GM18861 (cell line): ENCODE measurements around the gene COPS8.

ENCODE experiments used
- ATAC-seq: cut with Tn5 transposase; IDR thresholded peaks from one replicate; pipeline ENCODE4 v1.9.1; 2021; ENCODE audit not compliant: unreplicated experiment

COPS8 gene

DNA sequence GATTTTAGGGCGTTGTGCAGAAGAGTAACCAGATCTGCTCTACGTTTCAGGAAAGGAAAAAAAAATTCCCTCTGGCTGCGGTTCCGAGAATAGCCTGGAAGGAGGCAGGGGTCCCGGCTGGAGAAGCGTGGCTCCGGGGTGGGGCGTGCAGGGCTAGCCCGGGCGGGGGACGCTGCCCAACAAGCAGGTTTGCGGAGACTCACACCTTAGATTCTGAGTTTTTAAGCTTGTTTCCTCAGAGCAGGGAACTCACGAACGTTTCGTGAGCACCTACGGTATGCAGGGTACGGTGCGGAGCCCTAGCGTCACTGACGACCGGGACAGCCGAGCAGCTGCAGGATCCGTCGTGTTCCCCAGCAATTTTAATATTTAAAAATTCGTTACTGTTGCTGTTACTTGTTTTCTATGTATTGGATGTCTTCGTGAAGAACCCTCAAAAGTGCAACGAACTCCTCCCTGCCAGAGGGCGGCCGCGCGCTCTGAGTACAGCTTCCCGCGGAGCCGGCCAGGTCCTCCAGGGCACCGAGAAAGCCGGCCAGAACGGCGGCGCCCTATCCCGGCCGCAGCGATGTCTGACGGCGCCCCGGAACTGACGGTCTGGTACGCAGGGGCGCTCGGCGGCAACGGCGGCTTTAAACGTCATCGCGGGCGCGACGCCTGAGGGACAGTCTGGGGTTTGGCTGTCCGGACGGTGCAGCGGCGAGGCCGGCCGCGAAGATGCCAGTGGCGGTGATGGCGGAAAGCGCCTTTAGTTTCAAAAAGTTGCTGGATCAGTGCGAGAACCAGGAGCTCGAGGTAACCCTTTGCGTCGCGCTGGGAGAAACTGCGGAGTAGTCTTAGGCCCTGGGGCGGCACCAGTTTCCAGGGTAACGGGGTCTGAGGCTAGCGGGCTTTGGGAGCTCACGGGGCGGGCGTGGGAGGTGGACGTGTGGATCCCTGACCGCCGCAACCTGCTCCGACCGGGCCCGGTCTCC, at the start of gene COPS8:
Gene COPS8, plus strand, starts transcription at position 642 of the 974 bp plus-strand sequence. Its CDS starts 76 bp downstream, at position 718.
- peak; percentile 96 for ATAC-seq

DNA sequence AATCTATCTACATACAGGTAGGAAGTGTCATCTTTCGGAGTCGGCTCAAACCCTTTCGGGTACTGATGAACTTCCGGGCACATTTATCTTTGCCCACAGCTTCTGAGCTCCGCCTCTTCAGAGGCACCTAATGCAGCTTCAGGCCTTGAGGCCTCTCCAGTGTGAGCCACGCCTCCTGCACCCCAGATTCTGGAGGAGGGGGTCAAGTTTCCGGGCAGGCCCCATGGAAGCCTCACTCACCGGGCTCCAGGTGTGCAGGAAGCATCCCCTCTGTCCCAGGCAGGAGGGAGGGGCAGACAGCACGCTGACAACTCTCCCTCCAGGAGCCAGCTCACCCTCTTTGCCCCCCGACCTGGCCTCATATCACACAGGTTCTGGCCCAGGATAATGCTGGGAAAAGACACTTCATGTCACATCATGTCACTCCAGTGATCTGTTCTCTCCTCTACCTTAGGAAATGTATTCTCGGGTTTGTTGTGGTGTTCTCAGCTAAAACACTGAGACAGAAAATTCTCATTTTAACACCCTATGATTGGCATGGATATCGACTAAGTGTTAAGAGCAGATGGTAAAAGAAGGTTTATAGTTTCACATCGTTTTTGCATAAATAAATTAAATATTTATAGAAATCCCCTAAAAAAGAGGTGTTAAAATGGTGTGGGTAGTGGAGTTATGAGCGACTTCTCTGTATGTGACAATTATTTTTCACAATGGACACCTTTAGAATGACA, 46.2 kb upstream of the COPS8 start:
- ATAC-seq, result no peak

GRCh38 chr2:237041231-237041630, 44.5 kb upstream of the COPS8 start:
- ATAC-seq, result no peak

DNA sequence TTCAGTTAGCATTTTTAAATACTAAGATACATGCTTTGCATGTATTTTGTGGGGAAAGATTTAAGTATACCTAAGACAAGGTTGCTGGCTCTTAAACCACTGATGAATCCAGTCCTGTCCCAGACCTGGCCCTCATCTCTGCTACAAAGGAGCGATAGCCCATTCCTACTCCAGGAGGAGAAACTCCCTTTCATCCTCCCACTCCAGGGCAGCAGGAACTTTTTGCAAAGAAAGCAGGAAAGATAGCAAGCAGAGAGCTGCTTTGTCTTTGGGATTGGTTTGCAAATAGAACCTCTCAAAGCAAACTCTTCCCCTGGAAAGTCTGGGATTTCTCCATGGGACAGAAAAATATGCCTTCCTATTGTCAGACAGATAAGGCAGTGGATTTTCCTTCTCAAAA, 43.6 kb upstream of the COPS8 start:
- no peak for ATAC-seq

DNA sequence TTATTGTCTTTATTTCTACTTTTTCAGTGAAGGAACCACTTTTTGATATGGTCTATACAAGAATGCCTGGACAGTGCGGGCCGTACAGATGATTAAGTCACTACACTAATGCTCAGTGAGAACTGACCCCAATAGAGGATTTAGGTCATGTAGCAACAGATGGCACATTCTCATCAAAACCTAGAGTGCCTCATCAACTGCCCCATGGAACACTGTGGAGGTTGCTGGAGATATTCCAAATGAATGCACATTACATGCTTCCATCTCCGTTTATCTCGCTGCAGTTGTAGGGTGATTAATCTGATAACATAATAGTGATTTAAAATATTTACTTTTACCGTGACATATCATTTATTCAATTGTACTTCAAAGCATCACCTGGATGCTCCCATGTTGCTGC, 41.8 kb upstream of the COPS8 start:
- no peak for ATAC-seq

DNA sequence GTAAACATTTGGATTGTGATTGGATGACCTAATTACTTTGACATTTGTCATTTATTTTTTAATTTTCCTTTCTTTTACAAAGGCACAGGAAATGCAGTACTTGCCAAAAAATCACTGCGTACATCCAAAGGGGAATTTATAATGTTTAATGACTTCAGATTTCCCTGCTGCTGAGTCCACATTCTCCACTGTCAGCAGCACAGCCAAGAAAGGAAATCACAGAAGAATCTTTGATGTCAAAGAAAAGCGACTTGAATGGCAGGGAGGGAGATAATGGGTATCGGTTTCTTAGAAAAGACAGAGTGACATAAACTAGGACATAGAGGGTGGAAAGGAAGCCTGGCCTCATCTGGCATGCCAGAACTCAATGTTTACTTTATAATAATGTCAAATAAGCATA, 41.4 kb upstream of the COPS8 start:
- ATAC-seq, result no peak

GRCh38 chr2:237045449-237045848, 40.2 kb upstream of the COPS8 start:
- no peak for ATAC-seq

- no peak for ATAC-seq
Measured at GRCh38 chr2:237048595-237048994, 37.1 kb upstream of the COPS8 start.

- no peak for ATAC-seq
Measured at GRCh38 chr2:237051861-237052260, 33.8 kb upstream of the COPS8 start.

GRCh38 chr2:237053066-237053465, 32.6 kb upstream of the COPS8 start:
- no peak for ATAC-seq

DNA sequence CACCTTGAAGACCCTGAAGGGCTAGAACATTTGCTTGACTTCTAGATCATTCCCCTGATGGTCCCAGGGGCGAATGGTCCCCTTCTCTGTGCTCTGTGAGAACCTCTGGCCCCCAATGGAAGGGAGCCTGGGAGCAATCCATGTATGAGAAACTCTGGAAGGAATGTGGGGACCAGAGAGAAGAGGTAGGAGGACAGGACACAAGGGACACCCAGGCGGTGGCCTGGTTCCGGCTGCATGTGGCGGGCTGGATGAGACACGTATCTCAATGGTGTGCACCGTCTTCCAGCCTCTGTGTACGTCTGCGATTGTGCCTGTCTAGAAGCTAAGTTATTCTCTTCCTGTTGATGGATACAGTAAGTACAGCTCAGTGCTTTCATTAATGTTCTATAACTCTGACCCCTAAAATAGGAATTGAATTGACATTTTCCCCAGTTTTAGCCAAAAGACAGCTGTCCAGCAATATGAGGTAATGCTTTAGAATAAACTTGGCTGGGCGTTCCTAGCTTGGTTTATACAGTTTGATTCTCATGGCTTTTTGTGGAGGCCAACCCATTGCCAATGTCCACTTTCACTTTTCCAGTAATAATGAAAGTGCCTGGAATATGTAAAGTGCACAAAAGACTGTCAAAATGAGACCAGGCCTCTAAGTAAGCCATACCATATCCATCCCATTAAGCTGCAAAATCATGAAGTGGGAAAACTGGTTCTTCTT, 30.1 kb upstream of the COPS8 start:
- no peak for ATAC-seq

DNA sequence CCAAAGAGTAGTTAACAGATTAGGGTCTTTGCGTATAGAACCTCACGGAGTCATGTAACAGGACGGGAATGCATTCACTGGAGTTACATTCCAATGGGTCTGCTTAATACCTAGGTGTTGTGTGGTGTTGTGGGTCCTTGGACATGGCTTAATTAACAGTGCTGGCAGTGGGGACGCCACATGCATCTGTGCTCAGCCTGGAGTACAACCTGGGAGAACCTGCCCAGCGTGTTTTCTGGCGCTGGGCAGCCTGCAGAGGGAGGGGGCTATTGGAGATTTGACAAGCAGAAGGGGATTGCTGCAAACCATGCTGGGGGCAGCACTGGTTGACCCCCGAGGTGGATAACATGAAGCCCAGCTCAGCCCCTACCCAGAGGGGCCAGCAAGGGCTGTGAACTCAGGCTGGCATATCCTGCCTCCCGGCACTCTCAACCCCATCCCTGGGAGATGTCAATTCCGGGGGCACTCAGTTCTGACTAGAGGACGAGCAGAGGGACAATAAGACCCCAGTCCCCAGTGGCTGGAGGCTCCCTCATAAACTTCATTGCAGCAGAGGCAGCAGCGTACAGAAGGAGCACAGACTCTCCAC, 29.3 kb upstream of the COPS8 start:
- ATAC-seq, result no peak

DNA sequence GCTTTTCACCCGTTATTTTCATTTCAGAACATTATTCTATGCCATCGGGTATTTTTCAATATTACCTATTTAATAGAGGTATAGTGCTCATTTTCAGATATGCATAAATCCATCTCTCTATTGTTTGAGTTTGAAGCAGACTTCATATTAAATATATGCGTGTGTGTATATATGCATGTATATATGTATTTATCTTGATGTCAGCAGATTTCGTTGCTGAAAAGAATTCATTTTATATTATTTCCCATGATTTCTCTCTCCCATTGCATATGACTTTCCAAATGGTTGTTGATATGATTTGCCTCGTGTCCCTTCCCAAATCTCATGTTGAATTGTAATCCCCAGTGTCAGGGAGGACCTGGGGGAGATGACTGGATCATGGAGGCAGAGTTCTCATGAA, 28.6 kb upstream of the COPS8 start:
- ATAC-seq, result no peak

GRCh38 chr2:237057893-237058300, 27.8 kb upstream of the COPS8 start:
- peak; percentile 70 for ATAC-seq

- ATAC-seq, result no peak
Measured at GRCh38 chr2:237058423-237058822, 27.3 kb upstream of the COPS8 start.

DNA sequence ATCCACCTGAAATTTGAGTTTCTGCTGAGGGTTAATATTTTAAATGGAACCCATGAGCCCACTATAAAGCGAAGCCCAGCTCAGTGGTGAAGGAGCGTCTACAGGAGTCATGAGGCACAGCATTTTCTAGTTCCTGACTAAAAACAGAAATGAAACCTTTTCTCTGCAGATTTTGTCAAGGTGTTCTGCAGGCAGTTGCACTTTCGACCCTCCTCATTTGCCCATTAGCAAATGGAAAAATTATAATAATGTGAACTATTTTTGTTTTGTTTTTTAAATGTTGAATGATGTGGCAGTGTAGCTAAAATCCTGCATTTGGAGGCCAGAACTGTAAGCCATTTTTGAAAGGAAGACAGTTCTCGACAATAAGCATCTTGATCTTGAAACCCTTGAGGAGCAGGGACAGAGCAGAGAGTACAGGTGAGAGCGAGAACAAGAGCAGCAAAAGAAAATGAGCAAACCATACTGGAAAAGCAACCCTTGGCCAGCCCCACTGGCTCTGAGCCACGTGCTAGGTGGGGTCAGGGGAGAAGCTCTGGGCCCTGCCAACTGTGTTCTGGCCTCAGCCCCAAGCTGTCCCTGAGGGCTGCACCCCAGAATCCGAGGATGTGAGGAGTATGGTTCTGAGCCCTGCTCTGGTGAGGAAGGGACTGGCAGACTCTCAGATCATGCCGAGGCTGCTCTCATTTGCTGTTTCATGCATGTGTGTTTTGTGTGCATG, 26.4 kb upstream of the COPS8 start:
- peak; percentile 70 for ATAC-seq

DNA sequence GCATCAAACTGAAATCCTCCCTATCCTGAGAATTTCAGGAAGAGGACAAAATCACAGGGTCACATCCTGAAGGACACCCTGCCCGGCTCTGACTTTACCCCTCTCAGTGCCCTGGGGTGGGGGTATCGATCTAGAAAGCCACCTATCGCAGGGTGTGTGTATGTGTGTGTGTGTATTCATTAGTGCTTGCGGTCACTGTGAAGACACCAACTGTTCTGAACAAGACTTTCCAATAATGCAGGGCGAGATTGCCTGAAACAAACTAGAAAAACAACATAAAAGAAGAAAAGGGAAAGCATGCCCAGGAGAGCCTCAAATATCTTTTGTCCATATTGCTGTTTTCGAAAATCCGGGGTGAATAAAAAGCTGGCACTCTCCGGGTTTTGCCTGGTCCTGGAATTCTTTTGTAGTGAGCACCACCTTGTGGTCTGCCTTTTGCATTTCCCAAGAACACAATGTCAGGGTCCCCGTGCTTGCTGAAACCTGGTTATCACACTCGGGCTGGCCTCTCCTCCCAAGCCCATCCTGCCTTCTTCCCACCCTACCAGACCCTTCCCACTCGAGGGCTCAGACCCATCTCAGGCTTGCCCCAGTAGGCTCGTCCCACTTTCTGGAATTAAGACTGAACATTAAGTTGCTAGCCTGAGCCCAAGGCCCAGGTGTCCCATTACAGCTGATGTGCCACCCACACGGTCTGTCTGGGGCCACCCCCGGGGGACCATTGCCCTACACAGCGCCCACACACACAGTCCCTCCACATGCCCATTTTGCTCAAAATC, 25.0 kb upstream of the COPS8 start:
- no peak for ATAC-seq

- ATAC-seq, result no peak
Measured at GRCh38 chr2:237061356-237061755, 24.3 kb upstream of the COPS8 start.

GRCh38 chr2:237062585-237062984, 23.1 kb upstream of the COPS8 start:
- ATAC-seq, result no peak
